ENCODE measurements around the gene SENP3.
A peak's percentile ranks its signal among the peaks of the same experiment; 100 is the strongest.

SENP3 gene

GRCh38 chr17:7614425-7615264 is 52.9 kb downstream of the SENP3 start, which contains the start of gene FXR2:
TSS of gene FXR2 (minus strand) at chr17:7614897. CDS start at chr17:7614532, 365 bp downstream.
- FAIRE-seq (peak; percentile 99), DNase-seq (ENCODE audit: insufficient read length) (peak; percentile 98)
- peak; percentile 56; the same call in 1 of the 2 replicates for TF ChIP-seq TAF1 (IDR thresholded peaks at IDR 0.05; ENCODE audit: borderline replicate concordance, low read depth, low read length)
- TF ChIP-seq POLR2AphosphoS5 (IDR thresholded peaks at IDR 0.05; ENCODE audit: low read depth, low read length), result no peak
- TF ChIP-seq POLR2A (IDR thresholded peaks at IDR 0.05; ENCODE audit: low read depth, low read length), result peak; percentile 68; the same call in 1 of the 2 replicates

- no peak for DNase-seq (ENCODE audit: insufficient read length)
- no peak for TF ChIP-seq TAF1 (IDR thresholded peaks at IDR 0.05; ENCODE audit: borderline replicate concordance, low read depth, low read length)
- no peak for TF ChIP-seq POLR2A (IDR thresholded peaks at IDR 0.05; ENCODE audit: low read depth, low read length)
- TF ChIP-seq POLR2AphosphoS5 (IDR thresholded peaks at IDR 0.05; ENCODE audit: low read depth, low read length), result no peak
- FAIRE-seq, result no peak
Observed at GRCh38 chr17:7615265-7615747, 53.6 kb downstream of the SENP3 start.

GRCh38 chr17:7618608-7619007 is 56.9 kb downstream of the SENP3 start:
- DNase-seq (ENCODE audit: insufficient read length), result no peak
- TF ChIP-seq POLR2A (IDR thresholded peaks at IDR 0.05; ENCODE audit: low read depth, low read length) (no peak), POLR2AphosphoS5 (IDR thresholded peaks at IDR 0.05; ENCODE audit: low read depth, low read length) (no peak), TAF1 (IDR thresholded peaks at IDR 0.05; ENCODE audit: borderline replicate concordance, low read depth, low read length) (no peak)
- FAIRE-seq, result no peak

- DNase-seq (ENCODE audit: insufficient read length) (no peak), FAIRE-seq (no peak)
- no peak for TF ChIP-seq POLR2AphosphoS5 (IDR thresholded peaks at IDR 0.05; ENCODE audit: low read depth, low read length)
- no peak for TF ChIP-seq TAF1 (IDR thresholded peaks at IDR 0.05; ENCODE audit: borderline replicate concordance, low read depth, low read length)
- TF ChIP-seq POLR2A (IDR thresholded peaks at IDR 0.05; ENCODE audit: low read depth, low read length), result no peak
Observed at GRCh38 chr17:7620835-7621234, 59.1 kb downstream of the SENP3 start.

Measured in GM12892 (cell line).